ENCODE measurements around the gene EVA1A.

The EVA1A gene

GRCh38 chr2:75573145-75573878 is 12.6 kb upstream of the EVA1A start:
- Histone ChIP-seq H3K4me3 (ENCODE audit: low read depth, low read length) (no peak overlapping the region), H3K27ac (ENCODE audit: extremely low read depth, low read depth, low read length) (no peak overlapping the region), H3K9me3 (ENCODE audit: control insufficient read depth, insufficient read depth, low read depth, low read length) (no peaks in the 10 kb centered on the region), H3K36me3 (ENCODE audit: control insufficient read depth in 2 of 2, insufficient read depth in 1 of 2, low read length in 2 of 2) (no peaks in the 10 kb centered on the region), H3K4me1 (ENCODE audit: control insufficient read depth, insufficient read depth, low read length) (no peaks in the 10 kb centered on the region)
- TF ChIP-seq, protein P1, sequence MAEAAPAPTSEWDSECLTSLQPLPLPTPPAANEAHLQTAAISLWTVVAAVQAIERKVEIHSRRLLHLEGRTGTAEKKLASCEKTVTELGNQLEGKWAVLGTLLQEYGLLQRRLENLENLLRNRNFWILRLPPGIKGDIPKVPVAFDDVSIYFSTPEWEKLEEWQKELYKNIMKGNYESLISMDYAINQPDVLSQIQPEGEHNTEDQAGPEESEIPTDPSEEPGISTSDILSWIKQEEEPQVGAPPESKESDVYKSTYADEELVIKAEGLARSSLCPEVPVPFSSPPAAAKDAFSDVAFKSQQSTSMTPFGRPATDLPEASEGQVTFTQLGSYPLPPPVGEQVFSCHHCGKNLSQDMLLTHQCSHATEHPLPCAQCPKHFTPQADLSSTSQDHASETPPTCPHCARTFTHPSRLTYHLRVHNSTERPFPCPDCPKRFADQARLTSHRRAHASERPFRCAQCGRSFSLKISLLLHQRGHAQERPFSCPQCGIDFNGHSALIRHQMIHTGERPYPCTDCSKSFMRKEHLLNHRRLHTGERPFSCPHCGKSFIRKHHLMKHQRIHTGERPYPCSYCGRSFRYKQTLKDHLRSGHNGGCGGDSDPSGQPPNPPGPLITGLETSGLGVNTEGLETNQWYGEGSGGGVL (tag by site-specific recombination; IDR thresholded peaks at IDR 0.05), result no peak
- TF ChIP-seq ZNF514 (tag by site-specific recombination; IDR thresholded peaks at IDR 0.05), result no peak
- TF ChIP-seq, protein P2, sequence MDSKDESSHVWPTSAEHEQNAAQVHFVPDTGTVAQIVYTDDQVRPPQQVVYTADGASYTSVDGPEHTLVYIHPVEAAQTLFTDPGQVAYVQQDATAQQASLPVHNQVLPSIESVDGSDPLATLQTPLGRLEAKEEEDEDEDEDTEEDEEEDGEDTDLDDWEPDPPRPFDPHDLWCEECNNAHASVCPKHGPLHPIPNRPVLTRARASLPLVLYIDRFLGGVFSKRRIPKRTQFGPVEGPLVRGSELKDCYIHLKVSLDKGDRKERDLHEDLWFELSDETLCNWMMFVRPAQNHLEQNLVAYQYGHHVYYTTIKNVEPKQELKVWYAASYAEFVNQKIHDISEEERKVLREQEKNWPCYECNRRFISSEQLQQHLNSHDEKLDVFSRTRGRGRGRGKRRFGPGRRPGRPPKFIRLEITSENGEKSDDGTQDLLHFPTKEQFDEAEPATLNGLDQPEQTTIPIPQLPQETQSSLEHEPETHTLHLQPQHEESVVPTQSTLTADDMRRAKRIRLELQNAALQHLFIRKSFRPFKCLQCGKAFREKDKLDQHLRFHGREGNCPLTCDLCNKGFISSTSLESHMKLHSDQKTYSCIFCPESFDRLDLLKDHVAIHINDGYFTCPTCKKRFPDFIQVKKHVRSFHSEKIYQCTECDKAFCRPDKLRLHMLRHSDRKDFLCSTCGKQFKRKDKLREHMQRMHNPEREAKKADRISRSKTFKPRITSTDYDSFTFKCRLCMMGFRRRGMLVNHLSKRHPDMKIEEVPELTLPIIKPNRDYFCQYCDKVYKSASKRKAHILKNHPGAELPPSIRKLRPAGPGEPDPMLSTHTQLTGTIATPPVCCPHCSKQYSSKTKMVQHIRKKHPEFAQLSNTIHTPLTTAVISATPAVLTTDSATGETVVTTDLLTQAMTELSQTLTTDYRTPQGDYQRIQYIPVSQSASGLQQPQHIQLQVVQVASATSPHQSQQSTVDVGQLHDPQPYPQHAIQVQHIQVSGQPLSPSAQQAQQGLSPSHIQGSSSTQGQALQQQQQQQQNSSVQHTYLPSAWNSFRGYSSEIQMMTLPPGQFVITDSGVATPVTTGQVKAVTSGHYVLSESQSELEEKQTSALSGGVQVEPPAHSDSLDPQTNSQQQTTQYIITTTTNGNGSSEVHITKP (tag by site-specific recombination; IDR thresholded peaks at IDR 0.05), result no peak
- no peak for TF ChIP-seq ZNF2 (tag by site-specific recombination; IDR thresholded peaks at IDR 0.05)
- no peak for TF ChIP-seq ZNF138 (tag by site-specific recombination; IDR thresholded peaks at IDR 0.05; ENCODE audit: borderline replicate concordance)
- no peak for TF ChIP-seq ZNF16 (tag by site-specific recombination; IDR thresholded peaks at IDR 0.05; ENCODE audit: low read depth)
- no peak for TF ChIP-seq SP3 (tag by site-specific recombination; IDR thresholded peaks at IDR 0.05)
- TF ChIP-seq, protein P3, sequence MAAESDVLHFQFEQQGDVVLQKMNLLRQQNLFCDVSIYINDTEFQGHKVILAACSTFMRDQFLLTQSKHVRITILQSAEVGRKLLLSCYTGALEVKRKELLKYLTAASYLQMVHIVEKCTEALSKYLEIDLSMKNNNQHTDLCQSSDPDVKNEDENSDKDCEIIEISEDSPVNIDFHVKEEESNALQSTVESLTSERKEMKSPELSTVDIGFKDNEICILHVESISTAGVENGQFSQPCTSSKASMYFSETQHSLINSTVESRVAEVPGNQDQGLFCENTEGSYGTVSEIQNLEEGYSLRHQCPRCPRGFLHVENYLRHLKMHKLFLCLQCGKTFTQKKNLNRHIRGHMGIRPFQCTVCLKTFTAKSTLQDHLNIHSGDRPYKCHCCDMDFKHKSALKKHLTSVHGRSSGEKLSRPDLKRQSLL (tag by site-specific recombination; IDR thresholded peaks at IDR 0.05), result no peak
- CTCF ChIA-PET, result interaction anchor here (0.7 to 2.9 kb wide), 4 partner anchors 9 to 105 kb away, joined by 4 to 10 read pairs (median 4); no protein-coding TSS in a partner anchor
- POLR2A ChIA-PET, result no interaction called here

GRCh38 chr2:75571730-75572430 is 11.1 kb upstream of the EVA1A start:
- Histone ChIP-seq H3K4me1 (ENCODE audit: control insufficient read depth, insufficient read depth, low read length) (no peaks in the 10 kb centered on the region), H3K27ac (ENCODE audit: extremely low read depth, low read depth, low read length) (no peak overlapping the region), H3K9me3 (ENCODE audit: control insufficient read depth, insufficient read depth, low read depth, low read length) (no peaks in the 10 kb centered on the region), H3K4me3 (ENCODE audit: low read depth, low read length) (no peak overlapping the region), H3K36me3 (ENCODE audit: control insufficient read depth in 2 of 2, insufficient read depth in 1 of 2, low read length in 2 of 2) (no peaks in the 10 kb centered on the region)
- CTCF ChIA-PET, result interaction anchor here (0.7 kb wide), 1 partner anchor 77 kb away, joined by 3 read pairs; no protein-coding TSS in a partner anchor
- TF ChIP-seq GLI4 (tag by site-specific recombination; IDR thresholded peaks at IDR 0.05) (no peak), ZNF184 (tag by site-specific recombination; IDR thresholded peaks at IDR 0.05) (no peak), ZNF214 (tag by site-specific recombination; IDR thresholded peaks at IDR 0.05; ENCODE audit: borderline replicate concordance) (no peak), AEBP2 (tag by site-specific recombination; IDR thresholded peaks at IDR 0.05; ENCODE audit: borderline replicate concordance) (no peak), YY2 (tag by site-specific recombination; IDR thresholded peaks at IDR 0.05) (no peak), ZNF155 (tag by site-specific recombination; IDR thresholded peaks at IDR 0.05) (no peak), ZNF274 (IDR thresholded peaks at IDR 0.05; ENCODE audit: low read length) (no peak), ZNF274 (tag by site-specific recombination; IDR thresholded peaks at IDR 0.05; ENCODE audit: borderline replicate concordance) (no peak), KLF7 (tag by site-specific recombination; IDR thresholded peaks at IDR 0.05; ENCODE audit: borderline replicate concordance) (no peak), REPIN1 (tag by site-specific recombination; IDR thresholded peaks at IDR 0.05; ENCODE audit: low read depth) (no peak)
- TF ChIP-seq, protein P4, sequence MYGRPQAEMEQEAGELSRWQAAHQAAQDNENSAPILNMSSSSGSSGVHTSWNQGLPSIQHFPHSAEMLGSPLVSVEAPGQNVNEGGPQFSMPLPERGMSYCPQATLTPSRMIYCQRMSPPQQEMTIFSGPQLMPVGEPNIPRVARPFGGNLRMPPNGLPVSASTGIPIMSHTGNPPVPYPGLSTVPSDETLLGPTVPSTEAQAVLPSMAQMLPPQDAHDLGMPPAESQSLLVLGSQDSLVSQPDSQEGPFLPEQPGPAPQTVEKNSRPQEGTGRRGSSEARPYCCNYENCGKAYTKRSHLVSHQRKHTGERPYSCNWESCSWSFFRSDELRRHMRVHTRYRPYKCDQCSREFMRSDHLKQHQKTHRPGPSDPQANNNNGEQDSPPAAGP (tag by site-specific recombination; IDR thresholded peaks at IDR 0.05), result no peak
- POLR2A ChIA-PET, result no interaction called here
